COR-L47 (cell line): ENCODE measurements around the gene COX5B.
"Not testable (repeated sequence)": the region's sequence is repeated elsewhere in the genome, so short reads cannot be mapped to it uniquely, and the experiment has no call there.

Experiments used
- DNase-seq: peaks from one replicate; lab custom pipeline; 2025; lab: John Stamatoyannopoulos, UW

COX5B gene

GRCh38 chr2:97645695-97646629 is at the start of gene COX5B:
COX5B (plus strand) TSS chr2:97646062; CDS start chr2:97646087, 25 bp downstream.
- peak; percentile 97 for DNase-seq

- DNase-seq, result not testable (repeated sequence)
Observed at GRCh38 chr2:97596180-97596579, 49.7 kb upstream of the COX5B start.

- DNase-seq, result not testable (repeated sequence)
Observed at GRCh38 chr2:97601537-97601936, 44.3 kb upstream of the COX5B start.

- DNase-seq, result not testable (repeated sequence)
Observed at GRCh38 chr2:97605109-97605508, 40.8 kb upstream of the COX5B start.

- not testable (repeated sequence) for DNase-seq
Observed at GRCh38 chr2:97605524-97606339, 40.1 kb upstream of the COX5B start.

GRCh38 chr2:97608745-97609144 is 37.1 kb upstream of the COX5B start:
- DNase-seq, result not testable (repeated sequence)

GRCh38 chr2:97611895-97612294 is 34.0 kb upstream of the COX5B start:
- DNase-seq, result not testable (repeated sequence)

- DNase-seq, result not testable (repeated sequence)
Observed at GRCh38 chr2:97615746-97616145, 30.1 kb upstream of the COX5B start.

- no peak for DNase-seq
Observed at GRCh38 chr2:97617911-97618310, 28.0 kb upstream of the COX5B start.

GRCh38 chr2:97618939-97619827 is 26.7 kb upstream of the COX5B start:
- DNase-seq, result not testable (repeated sequence)

GRCh38 chr2:97620492-97620891 is 25.4 kb upstream of the COX5B start:
- DNase-seq, result not testable (repeated sequence)

GRCh38 chr2:97622976-97623375 is 22.9 kb upstream of the COX5B start:
- DNase-seq, result not testable (repeated sequence)

- not testable (repeated sequence) for DNase-seq
Observed at GRCh38 chr2:97625354-97626048, 20.4 kb upstream of the COX5B start.

GRCh38 chr2:97626049-97626430 is 19.8 kb upstream of the COX5B start:
- DNase-seq, result not testable (repeated sequence)

- DNase-seq, result no peak
Observed at GRCh38 chr2:97644023-97644717, 1.7 kb upstream of the COX5B start.

- DNase-seq, result no peak
Observed at GRCh38 chr2:97645112-97645694, 659 bp upstream of the COX5B start.

GRCh38 chr2:97646977-97647376 is 1.1 kb downstream of the COX5B start:
- DNase-seq, result no peak

GRCh38 chr2:97651114-97651513 is 5.3 kb downstream of the COX5B start:
- DNase-seq, result no peak

GRCh38 chr2:97653473-97653872 is 7.6 kb downstream of the COX5B start:
- DNase-seq, result no peak

- DNase-seq, result no peak
Observed at GRCh38 chr2:97653874-97654273, 8.0 kb downstream of the COX5B start.
